Ramos (cell line): ENCODE results near the gene DLG2.

ENCODE experiments used
- in situ Hi-C: fragments of 300-500 bp; cut with MboI; formaldehyde crosslinking; loops from one replicate; pipeline ENCODE4 v1.14.3; 2022; ENCODE audit warnings: low sequenced_read_pairs; ENCODE audit not compliant: unreplicated experiment

The DLG2 gene

GRCh38 chr11:83711106-83711527, 1916.0 kb downstream of the DLG2 start:
- in situ Hi-C loops = loop anchor here (10.0 kb wide), 1 partner anchor 416 kb away; no protein-coding TSS in a partner anchor

GRCh38 chr11:83709434-83709833, 1917.7 kb downstream of the DLG2 start:
- in situ Hi-C loops = no loop called here

- in situ Hi-C loops = no loop called here
Measured at GRCh38 chr11:83706566-83706965, 1920.6 kb downstream of the DLG2 start.

- in situ Hi-C loops = no loop called here
Measured at GRCh38 chr11:83702796-83703195, 1924.3 kb downstream of the DLG2 start.

- in situ Hi-C loops = no loop called here
Measured at GRCh38 chr11:83697518-83697917, 1929.6 kb downstream of the DLG2 start.

GRCh38 chr11:83695046-83695445, 1932.1 kb downstream of the DLG2 start:
- in situ Hi-C loops = no loop called here

- in situ Hi-C loops = no loop called here
Measured at GRCh38 chr11:83694191-83694910, 1932.8 kb downstream of the DLG2 start.

GRCh38 chr11:83693306-83693992, 1933.7 kb downstream of the DLG2 start:
- in situ Hi-C loops = no loop called here

- in situ Hi-C loops = no loop called here
Measured at GRCh38 chr11:83692675-83693074, 1934.5 kb downstream of the DLG2 start.

GRCh38 chr11:83691451-83691950, 1935.6 kb downstream of the DLG2 start:
- in situ Hi-C loops = no loop called here

GRCh38 chr11:83689144-83689780, 1937.9 kb downstream of the DLG2 start:
- in situ Hi-C loops = no loop called here

GRCh38 chr11:83687787-83688186, 1939.4 kb downstream of the DLG2 start:
- in situ Hi-C loops = no loop called here

- in situ Hi-C loops = no loop called here
Measured at GRCh38 chr11:83685730-83686129, 1941.4 kb downstream of the DLG2 start.

GRCh38 chr11:83684071-83684470, 1943.1 kb downstream of the DLG2 start:
- in situ Hi-C loops = no loop called here

- in situ Hi-C loops = no loop called here
Measured at GRCh38 chr11:83682611-83682973, 1944.6 kb downstream of the DLG2 start.

GRCh38 chr11:83681906-83682610, 1945.1 kb downstream of the DLG2 start:
- in situ Hi-C loops = no loop called here

- in situ Hi-C loops = no loop called here
Measured at GRCh38 chr11:83681031-83681781, 1945.9 kb downstream of the DLG2 start.

GRCh38 chr11:83680321-83680720, 1946.8 kb downstream of the DLG2 start:
- in situ Hi-C loops = no loop called here

- in situ Hi-C loops = no loop called here
Measured at GRCh38 chr11:83678831-83679584, 1948.1 kb downstream of the DLG2 start.
